Colon (tissue), 2 donors: Measurements from ENCODE around the gene GNL3L.
"Not testable (repeated sequence)": the region's sequence is repeated elsewhere in the genome, so short reads cannot be mapped to it uniquely, and the experiment has no call there.

Experiments
- FAIRE-seq: peaks from 2 replicates; lab custom pipeline; 2012; peaks lifted over from hg19 to GRCh38; lab: Jason Lieb, UNC
- donor health status: control.
- donor health status: control.

GNL3L gene

DNA sequence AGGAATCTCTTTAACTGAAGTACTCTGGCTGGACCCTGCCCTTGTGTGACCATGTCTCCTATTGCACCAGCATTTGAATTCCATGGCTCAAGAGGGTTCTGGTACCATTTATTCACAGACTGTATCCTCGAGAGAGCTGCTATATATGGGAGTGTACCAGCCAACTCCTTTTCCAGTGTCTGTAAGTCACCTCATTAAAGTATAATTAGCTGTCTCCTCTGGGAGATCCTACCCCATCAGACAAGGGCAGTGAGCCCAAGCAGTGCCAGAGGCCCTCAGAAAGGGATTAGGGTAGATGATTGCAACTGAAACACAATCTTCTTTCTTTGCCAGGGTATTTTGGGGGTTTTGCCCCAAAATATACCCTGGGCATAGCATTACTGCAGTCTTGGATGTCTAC is 31.6 kb downstream of the GNL3L start:
- no peak for FAIRE-seq

DNA sequence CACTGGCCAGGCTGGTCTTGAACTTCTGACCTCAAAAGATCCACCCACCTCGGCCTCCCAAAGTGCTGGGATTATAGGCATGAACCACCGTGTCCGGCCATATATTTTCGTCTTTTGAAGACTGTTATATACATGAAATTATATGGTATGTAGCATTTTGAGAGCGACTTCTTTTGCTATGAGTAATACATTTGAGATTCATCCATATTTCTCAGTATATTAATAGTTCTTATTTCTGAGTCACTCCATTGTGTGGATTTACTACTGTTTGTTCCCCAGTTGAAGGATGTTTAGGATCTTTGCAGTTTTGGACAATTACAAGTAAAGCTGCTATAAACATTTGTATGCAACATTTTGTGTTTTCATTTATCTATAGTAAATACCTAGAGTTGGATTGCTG is 34.9 kb downstream of the GNL3L start:
- no peak for FAIRE-seq

DNA sequence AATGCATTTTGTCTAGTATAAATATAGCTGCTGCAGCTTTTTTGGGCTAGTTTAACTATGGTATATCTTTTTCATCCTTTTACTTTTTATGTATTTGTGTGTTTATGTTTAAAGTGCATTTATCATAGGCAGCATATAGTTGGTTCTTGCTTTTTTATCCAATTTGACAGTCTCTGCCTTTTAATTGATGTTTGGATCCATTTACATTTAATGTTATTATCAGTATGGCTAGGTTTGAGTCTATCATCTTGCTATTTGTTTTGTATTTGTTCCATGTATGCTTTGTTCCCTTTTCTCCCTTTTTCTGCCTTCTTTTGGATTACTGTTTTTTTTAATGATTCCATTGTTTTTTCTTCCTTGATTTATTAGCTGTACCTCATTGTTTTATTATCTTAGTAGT is 40.3 kb downstream of the GNL3L start:
- FAIRE-seq: no peak

DNA sequence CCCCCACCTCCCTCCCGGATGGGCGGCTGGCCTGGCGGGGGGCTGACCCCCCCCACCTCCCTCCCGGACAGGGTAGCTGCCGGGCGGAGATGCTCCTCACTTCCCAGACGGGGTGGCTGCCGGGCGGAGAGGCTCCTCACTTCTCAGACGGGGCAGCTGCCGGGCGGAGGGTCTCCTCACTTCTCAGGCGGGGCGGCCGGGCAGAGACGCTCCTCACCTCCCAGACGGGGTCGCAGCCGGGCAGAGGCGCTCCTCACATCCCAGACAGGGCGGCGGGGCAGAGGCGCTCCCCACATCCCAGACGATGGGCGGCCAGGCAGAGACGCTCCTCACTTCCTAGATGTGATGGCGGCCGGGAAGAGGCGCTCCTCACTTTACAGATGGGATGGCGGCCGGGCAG is 42.6 kb downstream of the GNL3L start:
- not testable (repeated sequence) for FAIRE-seq

DNA sequence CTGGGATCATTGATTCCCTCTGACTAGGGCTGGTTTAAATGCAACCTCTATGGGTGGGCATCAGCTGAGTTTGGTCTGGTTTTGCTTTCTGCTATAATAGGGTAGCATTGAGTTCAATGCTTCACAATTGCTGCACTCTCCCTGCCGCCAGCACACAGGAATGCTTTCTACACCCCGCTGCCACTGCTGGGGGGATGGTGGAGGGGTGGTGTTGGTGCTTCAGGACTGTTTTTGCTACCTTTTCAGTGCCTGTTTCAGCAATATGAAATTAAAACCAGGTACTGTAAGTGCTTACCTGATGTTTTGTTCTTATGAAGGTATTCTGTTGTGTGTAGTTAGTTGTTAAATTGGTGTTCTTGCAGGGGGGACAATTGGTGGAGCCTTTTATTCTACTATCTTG is 67.7 kb downstream of the GNL3L start:
- FAIRE-seq: no peak

DNA sequence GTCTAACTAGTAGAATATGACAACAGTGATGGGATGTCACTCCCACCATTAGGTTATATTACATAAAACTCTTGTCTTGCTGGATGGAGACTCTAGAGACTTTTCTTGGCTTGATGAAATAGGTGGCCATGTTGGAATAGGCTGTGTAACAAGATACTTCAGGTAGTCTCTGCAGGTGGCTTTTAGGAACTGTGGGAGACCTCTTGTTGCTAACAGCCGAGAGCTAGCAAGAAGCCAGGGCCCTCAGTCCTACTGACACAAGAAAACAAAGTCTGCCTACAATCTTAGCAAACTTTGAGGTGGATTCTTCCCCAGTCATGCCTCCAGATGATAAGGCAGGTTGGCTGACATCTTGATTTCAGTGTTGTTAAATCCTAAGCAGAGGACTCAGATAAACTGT is 72.5 kb downstream of the GNL3L start:
- FAIRE-seq: no peak
